ENCODE data around the gene MGMT. TPM values are rescaled to one million over a fixed set of nuclear protein-coding genes. Genes with fewer than 3 reads are reported as not detected.

MGMT gene
- total and polyA plus RNA-seq, 8 donors, result 1.2 to 37.8 (median 21.3) TPM

DNA sequence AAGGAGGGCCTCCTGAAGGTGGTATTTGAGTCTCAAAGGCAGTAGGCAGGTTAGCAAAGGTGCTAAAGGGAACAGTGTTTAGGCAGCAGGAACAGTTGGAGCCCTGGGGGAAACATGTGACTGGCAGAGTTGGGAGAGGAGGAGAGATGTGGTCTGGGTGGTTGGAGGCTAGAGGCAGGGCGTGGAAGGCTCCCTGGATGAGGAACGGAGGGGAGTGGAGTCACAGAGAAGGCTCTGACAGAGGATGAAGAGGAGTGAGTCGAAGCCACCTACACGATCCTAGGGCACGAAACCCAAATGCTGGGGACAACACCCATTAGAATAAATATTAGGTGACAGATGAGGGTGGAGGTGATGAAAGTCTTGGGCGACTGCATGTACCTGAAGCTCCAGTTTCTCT is 19.6 kb upstream of the MGMT start:
- TF ChIP-seq EP300 (IDR thresholded peaks at IDR 0.05) (no peak), POLR2AphosphoS5 (IDR thresholded peaks at IDR 0.05) (no peak), POLR2A (IDR thresholded peaks at IDR 0.05) (no peak)
- TF ChIP-seq, protein P1, sequence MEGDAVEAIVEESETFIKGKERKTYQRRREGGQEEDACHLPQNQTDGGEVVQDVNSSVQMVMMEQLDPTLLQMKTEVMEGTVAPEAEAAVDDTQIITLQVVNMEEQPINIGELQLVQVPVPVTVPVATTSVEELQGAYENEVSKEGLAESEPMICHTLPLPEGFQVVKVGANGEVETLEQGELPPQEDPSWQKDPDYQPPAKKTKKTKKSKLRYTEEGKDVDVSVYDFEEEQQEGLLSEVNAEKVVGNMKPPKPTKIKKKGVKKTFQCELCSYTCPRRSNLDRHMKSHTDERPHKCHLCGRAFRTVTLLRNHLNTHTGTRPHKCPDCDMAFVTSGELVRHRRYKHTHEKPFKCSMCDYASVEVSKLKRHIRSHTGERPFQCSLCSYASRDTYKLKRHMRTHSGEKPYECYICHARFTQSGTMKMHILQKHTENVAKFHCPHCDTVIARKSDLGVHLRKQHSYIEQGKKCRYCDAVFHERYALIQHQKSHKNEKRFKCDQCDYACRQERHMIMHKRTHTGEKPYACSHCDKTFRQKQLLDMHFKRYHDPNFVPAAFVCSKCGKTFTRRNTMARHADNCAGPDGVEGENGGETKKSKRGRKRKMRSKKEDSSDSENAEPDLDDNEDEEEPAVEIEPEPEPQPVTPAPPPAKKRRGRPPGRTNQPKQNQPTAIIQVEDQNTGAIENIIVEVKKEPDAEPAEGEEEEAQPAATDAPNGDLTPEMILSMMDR (IDR thresholded peaks at IDR 0.05), result no peak
- DNase-seq, result no peak
- H3K9me3 ChIP-seq, result no peaks in the 10 kb centered on the region
- peaks cover 0 to 10% (median 0%) of the 10 kb centered on the region in 3 donors for H3K27me3 ChIP-seq
- WGBS, 5 donors, result 61 to 83% (median 72%) methylated on average over 6 of the region's 6 CpGs
- no peak overlapping the region for H3K4me3 ChIP-seq
- no peaks in the 10 kb centered on the region for H3K4me1 ChIP-seq
- H3K36me3 ChIP-seq, result no peaks in the 10 kb centered on the region
- intact Hi-C loops (cut with DNase I; ENCODE audit: low total_unique reads), result no loop called here
- no peak overlapping the region for H3K27ac ChIP-seq

DNA sequence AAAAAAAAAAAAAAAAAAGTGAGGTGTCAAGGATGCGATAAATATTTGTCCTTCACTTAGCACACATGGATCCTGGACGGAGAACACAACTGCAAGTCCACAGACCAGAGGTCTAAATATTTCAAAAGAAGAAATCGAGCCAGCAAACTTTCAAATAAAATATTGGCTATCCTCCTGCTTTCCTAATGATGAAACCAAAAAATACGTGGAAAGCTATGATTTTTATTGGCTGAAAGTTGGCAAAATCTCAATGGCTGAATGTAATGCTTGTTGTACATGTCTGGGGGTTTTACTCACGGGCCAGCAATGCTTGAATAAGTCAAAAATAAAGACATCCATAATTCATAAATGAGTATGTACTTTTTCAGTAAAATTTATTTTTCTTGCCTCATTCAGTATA is 19.0 kb upstream of the MGMT start:
- 74 to 87% (median 81%) methylated on average over 5 of the region's 5 CpGs for WGBS, 5 donors
- intact Hi-C loops (cut with DNase I; ENCODE audit: low total_unique reads), result no loop called here
- no peaks in the 10 kb centered on the region for H3K36me3 ChIP-seq
- no peaks in the 10 kb centered on the region for H3K4me1 ChIP-seq
- peaks cover 0 to 10% (median 0%) of the 10 kb centered on the region in 3 donors for H3K27me3 ChIP-seq
- TF ChIP-seq, protein P1 (IDR thresholded peaks at IDR 0.05), result no peak
- no peak for TF ChIP-seq EP300 (IDR thresholded peaks at IDR 0.05)
- TF ChIP-seq POLR2A (IDR thresholded peaks at IDR 0.05), result no peak
- no peak for TF ChIP-seq POLR2AphosphoS5 (IDR thresholded peaks at IDR 0.05)
- H3K27ac ChIP-seq, result no peak overlapping the region
- no peak for DNase-seq
- no peak overlapping the region for H3K4me3 ChIP-seq
- H3K9me3 ChIP-seq, result no peaks in the 10 kb centered on the region

DNA sequence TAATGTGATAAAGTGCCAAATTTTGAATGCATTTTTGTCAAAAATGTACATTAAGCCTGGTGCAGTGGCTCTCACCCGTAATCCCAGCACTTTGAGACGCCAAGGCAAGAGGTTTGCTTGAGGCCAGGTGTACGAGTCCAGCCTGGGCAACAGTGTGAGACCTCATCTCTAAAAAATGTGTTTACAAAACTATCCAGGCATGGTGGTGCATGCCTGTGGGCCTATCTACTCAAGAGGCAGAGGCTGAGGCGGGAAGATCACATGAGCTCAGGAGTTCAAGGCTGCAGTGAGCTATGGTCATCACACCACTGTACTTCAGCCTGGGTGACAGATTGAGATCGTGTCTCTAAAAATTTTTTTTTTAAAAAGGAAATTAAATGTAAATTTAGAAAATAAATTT is 18.5 kb upstream of the MGMT start:
- TF ChIP-seq POLR2A (IDR thresholded peaks at IDR 0.05) (no peak), EP300 (IDR thresholded peaks at IDR 0.05) (no peak), POLR2AphosphoS5 (IDR thresholded peaks at IDR 0.05) (no peak)
- TF ChIP-seq, protein P1 (IDR thresholded peaks at IDR 0.05), result no peak
- no peaks in the 10 kb centered on the region for H3K36me3 ChIP-seq
- H3K27me3 ChIP-seq, result peaks cover 0 to 10% (median 0%) of the 10 kb centered on the region in 3 donors
- H3K4me3 ChIP-seq, result no peak overlapping the region
- H3K9me3 ChIP-seq, result no peaks in the 10 kb centered on the region
- no peaks in the 10 kb centered on the region for H3K4me1 ChIP-seq
- no peak for DNase-seq
- WGBS, 5 donors, result 89 to 92% (median 90%) methylated on average over 5 of the region's 5 CpGs
- intact Hi-C loops (cut with DNase I; ENCODE audit: low total_unique reads), result no loop called here
- no peak overlapping the region for H3K27ac ChIP-seq

DNA sequence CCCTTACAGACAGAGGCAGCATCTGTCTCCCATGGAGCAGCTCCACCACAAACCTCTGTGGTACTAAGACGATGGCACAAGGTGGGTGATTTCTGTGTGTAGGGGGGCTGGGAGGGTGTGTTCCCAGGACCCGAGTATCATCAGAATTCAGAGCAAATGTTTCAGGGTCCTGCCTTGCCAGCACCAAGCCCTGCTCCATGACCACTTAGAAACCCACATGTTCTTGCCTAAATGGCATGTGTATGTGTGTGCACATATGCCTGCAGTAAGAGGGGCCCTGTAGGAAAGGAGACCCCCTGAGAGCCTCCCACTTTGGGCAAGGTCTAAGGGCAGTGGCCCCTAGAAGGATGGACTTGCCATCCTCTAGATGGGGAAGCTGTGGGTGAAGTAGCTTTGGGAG is 17.1 kb upstream of the MGMT start:
- Histone ChIP-seq H3K4me3 (no peak overlapping the region), H3K4me1 (no peaks in the 10 kb centered on the region), H3K27me3 (peaks cover 0 to 18% (median 0%) of the 10 kb centered on the region in 3 donors), H3K27ac (no peak overlapping the region), H3K9me3 (no peaks in the 10 kb centered on the region), H3K36me3 (no peaks in the 10 kb centered on the region)
- WGBS, 5 donors, result 75 to 92% (median 77%) methylated on average over 2 of the region's 2 CpGs
- DNase-seq, result no peak
- intact Hi-C loops (cut with DNase I; ENCODE audit: low total_unique reads), result no loop called here
- TF ChIP-seq POLR2A (IDR thresholded peaks at IDR 0.05) (no peak), EP300 (IDR thresholded peaks at IDR 0.05) (no peak), POLR2AphosphoS5 (IDR thresholded peaks at IDR 0.05) (no peak)
- TF ChIP-seq, protein P1 (IDR thresholded peaks at IDR 0.05), result no peak
